GM19463 (cell line): Measurements from ENCODE around the gene ATP13A4.
"Not testable (repeated sequence)": the region's sequence is repeated elsewhere in the genome, so short reads cannot be mapped to it uniquely, and the experiment has no call there.

Source experiments
- ATAC-seq: cut with Tn5 transposase; IDR thresholded peaks from one replicate; pipeline ENCODE4 v1.9.1; 2021; ENCODE audit warnings: mild to moderate bottlenecking, moderate library complexity; ENCODE audit not compliant: unreplicated experiment

ATP13A4 gene

GRCh38 chr3:193559100-193559499, 4.4 kb upstream of the ATP13A4 start:
- ATAC-seq: no peak

GRCh38 chr3:193556841-193557240, 2.1 kb upstream of the ATP13A4 start:
- no peak for ATAC-seq

DNA sequence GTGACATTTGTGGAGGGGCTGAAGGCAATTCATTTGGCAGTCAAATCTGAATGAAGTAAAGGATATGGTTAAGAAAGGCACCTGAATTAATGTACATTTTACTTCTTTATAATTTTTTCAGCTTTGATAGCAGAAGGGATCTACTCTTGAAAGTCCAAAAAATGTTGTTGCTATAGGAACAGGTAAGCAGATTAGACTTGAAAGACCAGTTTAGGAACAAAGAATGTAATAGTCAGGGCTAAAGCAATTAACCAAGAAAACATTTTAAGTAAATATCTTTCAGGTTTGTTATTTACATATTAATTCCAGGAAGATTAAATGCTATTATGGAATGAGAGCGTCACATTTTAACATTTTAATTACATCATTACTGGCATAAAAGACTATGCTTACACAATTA, 1.1 kb downstream of the ATP13A4 start:
- no peak for ATAC-seq

DNA sequence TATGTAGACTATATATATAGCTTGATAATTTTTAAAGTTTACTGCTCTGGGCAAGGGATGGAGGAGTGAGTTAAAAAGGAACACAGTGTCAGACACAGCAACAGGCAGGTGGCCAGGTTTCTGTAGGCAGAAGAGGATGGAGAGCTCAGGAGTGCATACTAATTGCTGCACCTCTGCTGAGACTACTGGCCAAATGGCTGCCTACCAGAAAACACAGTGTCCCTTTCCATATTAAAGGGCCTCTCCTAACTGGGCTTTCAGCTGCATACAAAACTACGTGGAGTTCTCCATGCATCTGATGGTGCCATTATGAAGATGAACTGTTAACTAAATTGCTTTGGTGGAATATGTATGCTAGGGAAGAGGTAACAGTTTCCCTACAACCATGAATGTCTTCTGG, 1.8 kb downstream of the ATP13A4 start:
- no peak for ATAC-seq

GRCh38 chr3:193548406-193548805, 6.3 kb downstream of the ATP13A4 start:
- ATAC-seq: no peak

DNA sequence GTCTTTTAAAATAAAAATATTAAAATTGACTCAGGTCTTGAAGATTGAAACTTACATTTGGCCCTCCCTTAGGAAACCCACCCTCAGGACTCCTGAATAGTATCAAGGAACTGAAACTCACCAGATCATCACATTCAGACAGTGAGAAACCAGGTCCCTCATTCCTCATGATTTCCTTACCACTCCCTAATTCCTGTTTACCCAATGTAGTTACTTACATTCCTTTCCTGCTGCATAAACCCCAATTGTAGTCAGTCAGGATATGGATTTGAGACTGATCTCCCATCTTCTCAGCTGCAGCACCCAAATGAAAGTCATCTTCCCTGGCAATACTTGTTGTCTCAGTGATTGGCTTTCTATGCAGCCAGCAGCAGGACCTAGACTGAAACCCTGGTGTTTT, 8.6 kb downstream of the ATP13A4 start:
- ATAC-seq: no peak

- ATAC-seq: no peak
These were observed 9.4 kb downstream of the ATP13A4 start for GRCh38 chr3:193545304-193545703.

DNA sequence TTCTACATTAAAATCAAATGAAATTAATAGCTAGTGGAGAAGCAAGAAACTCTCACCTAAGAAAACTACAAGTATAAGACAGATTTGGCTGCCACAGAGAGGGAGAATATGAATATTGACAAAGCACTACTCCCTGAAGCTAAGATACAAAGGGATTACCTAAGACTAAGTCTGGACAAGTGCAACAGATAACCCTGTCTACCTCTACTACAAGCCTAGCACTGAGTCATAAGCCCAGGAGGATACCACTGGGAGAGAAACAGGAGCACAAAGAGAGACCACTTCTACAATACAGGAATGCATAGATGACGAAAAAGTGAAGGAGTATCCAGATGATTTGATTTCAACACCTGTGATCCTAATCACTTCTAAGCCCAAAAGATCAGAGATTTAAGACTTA, 10.4 kb downstream of the ATP13A4 start:
- no peak for ATAC-seq

DNA sequence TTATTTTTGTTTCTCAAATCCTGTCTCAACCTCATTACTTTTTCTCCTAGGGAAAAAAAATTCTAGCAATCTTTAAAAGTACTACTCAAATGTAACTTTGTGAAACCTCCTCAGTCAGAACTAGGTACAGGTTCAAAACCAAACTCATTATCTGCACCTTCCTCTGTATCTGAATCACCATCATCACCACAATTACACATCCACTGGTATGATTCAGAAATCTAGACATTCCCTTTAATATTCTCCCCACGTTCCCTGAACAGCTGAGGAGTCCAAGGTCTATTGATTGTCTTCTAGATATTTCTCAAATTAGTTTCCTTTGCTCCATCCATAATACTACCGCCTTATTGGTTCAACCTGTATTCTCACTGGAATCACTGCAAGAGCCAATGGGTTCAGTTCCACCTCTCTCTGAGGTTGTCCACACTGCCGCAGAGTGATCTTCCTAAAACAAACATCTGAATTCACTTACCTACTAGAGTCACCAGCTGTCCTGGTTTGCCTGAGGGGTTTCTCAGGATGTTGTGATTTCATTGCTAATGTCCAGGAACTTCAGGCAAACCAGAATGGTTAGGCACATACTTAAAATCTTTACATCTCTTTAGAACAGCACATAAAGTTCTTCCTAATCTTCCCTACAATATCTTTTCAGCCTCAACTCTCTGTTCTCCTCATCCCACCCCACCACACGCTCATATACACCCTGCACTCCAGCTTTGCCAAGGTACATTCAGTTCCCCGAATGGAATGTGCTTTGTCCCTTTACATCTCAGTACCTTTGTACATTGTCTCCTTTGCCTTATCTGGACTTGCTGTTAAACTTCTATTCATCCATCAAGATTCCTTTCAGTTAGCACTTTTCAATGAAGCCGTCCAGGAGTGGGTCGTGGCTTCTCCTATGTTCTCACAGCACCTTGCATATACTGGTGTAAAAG, 24.2 kb downstream of the ATP13A4 start:
- ATAC-seq: no peak

GRCh38 chr3:193526085-193526484, 28.6 kb downstream of the ATP13A4 start:
- not testable (repeated sequence) for ATAC-seq

DNA sequence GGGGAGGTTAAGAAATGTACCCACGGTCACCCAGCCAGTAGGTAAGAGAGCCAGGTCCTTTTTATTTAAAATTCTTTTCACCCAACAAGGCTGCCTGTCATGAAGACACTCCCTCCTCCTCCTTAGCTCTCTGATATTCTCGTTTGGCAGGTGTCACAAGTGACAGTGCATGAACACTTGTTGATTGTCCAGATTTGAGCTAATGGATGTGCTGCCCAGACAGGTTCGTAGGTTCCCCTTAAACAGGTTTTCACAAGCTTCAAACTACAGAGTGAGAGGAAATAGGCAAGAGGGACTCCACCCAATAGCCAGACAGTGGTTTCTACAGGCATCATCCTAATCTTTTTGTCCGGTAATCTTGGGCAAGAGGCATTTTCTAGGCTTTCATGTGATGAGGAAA, 32.2 kb downstream of the ATP13A4 start:
- no peak for ATAC-seq

GRCh38 chr3:193520738-193521137, 34.0 kb downstream of the ATP13A4 start:
- no peak for ATAC-seq

- no peak for ATAC-seq
These were observed 38.7 kb downstream of the ATP13A4 start for GRCh38 chr3:193515966-193516365.

DNA sequence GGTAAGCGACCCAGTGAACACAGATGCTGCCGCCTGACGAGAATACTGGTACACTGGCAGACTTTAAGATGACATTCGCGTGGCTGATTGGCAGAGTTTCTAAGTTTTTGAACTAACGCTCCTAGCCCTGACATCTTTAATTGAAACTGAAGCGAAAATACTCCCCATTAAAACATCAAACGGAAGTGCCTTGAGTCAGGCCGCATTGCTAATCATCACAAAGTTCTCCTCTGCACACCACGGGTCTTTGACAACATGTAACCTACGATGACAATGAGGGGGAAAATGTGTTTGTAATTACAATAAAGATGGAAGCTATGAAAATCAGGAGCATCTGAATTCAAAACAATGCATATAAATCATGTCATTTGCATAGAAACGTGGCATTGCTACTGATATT, 44.5 kb downstream of the ATP13A4 start:
- no peak for ATAC-seq

DNA sequence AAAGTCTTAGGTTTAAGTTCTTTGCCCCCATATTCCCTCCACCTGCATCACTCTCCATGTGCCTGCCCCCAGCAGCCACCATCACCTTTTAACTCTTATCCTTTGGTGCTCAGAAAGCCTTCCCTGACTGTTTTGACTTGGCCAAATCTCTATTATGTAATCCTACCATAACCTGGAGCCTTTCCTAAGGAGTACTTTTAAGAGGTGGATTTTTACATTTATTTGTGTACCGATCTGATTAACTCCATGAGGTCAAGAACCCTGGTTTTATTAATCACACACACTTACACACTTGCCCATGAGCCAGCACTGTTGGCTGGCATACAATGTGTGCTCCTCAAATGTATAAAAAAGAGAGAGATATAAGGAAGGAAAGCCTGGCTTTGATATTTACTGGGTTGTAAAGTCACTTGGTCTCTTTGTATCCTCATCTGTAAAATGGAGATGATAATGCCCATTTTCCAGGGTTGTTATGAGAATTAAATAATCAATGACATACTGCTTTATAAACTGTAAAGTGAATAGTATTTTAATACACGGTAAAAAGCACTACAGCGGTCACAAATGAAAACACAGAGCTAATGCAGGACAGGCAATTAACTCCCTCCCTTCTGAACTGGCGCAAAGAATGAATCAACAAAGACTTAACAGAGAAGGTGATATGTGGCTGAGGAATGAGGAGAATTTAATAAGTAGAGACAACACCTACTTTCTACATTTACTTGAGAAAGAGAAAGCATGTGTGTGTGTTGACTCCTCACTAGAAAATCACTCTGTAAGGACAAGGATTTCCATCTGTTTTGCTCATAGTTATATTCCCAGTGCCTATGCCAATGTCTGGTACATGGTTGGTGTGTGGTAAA, 45.4 kb downstream of the ATP13A4 start:
- no peak for ATAC-seq

DNA sequence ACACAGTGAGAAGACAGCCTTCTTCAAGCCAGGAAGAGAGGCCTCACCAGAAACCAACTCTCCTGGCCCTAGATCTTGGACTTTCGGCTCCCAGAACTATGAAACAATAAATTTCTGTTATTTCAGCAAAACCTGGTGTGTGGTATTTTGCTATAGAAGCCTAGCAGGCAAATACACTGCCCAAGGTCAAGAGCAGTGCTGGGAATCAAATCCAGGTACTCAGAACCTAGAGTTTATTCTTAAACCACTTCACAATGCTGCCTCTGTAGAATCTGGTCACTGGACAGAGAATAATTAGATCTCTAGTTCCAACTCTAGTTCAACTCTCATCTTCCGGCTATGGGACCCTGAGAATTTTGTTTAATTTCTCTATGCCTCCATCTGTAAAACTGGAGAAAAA, 46.6 kb downstream of the ATP13A4 start:
- no peak for ATAC-seq

DNA sequence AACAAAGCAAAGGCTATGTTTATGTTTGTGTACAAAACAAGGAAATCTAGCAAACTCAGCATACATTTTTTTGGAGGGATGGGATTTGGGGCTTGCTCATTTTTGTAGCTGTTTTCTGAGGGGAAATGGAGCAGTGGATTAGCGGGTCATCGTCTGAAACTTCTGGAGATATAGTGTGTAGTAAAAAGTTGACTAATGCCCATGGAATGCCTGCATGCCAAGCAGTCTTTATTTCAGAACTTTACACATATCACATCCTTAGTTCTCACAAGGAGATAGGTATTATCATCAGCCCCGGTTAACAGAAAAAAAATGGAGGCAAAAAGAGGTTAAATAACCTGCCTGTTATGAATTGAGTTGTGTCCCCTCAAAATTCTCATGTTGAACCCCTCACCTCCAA, 47.1 kb downstream of the ATP13A4 start:
- no peak for ATAC-seq

DNA sequence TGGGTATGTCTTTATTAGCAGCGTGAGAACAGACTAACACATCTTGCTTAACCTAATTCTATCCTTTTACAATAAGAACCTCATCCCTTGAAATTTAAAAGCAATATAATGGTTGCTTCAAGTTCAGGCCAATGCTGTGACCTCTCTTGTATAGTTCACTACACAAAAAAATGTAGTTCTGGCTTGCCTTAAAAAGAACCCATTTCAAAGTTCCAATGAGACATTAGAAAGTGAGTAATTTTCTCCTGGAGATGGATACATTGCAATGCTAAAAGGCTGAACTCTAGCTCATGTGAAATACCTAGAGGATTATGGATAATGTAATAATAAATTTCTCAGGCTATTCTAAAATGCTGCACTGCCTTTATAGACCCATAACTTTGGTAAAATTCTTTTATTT, 47.8 kb downstream of the ATP13A4 start:
- ATAC-seq: no peak

- no peak for ATAC-seq
These were observed 51.8 kb downstream of the ATP13A4 start for GRCh38 chr3:193502871-193503270.

GRCh38 chr3:193499801-193500485, 54.8 kb downstream of the ATP13A4 start:
- no peak for ATAC-seq

- ATAC-seq: no peak
These were observed 55.4 kb downstream of the ATP13A4 start for GRCh38 chr3:193499136-193499770.
